GM19240 (cell line): Measurements from ENCODE around the gene CADPS2.
"Not testable (repeated sequence)": the region's sequence is repeated elsewhere in the genome, so short reads cannot be mapped to it uniquely, and the experiment has no call there.

ENCODE experiments used
- DNase-seq: peaks from one replicate; pipeline ENCODE4 v3.0.0; 2011; ENCODE audit warnings: low spot score; ENCODE audit not compliant: insufficient read length

The CADPS2 gene

DNA sequence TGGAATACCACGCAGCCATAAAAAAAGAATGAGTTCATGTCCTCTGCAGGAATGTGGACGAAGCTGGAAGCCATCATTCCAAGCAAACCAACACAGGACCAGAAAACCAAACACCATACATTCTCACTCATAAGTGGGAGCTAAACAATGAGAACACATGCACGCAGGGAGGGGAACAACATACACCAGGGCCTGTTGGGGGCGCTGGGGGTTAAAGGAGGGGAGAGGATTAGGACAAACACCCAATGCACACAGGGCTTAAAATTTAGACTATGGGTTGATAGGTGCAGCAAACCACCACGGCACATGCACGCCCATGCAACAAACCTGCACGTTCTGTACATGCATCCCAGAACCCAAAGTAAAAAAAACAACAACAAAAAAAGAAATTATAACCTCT is 210.6 kb downstream of the CADPS2 start:
- DNase-seq, result no peak

DNA sequence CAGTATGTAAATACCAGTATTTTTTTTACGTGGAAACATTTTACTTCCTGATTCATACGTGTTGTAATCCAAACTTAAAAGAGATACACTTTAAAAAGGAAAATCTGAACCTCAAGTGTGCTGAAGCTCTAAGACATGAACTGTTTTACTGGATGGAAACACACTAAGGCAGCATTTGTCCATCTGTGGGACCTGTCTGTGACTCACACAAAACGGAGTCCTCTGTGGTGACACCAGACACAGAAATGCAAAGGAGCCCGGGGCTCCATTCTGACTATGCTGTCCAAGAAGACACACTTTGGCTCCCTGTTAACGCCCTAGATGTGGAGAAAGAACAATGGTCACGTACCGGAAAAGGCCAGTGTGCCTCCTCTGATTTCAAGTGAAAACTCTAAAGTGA is 211.2 kb downstream of the CADPS2 start:
- no peak for DNase-seq

DNA sequence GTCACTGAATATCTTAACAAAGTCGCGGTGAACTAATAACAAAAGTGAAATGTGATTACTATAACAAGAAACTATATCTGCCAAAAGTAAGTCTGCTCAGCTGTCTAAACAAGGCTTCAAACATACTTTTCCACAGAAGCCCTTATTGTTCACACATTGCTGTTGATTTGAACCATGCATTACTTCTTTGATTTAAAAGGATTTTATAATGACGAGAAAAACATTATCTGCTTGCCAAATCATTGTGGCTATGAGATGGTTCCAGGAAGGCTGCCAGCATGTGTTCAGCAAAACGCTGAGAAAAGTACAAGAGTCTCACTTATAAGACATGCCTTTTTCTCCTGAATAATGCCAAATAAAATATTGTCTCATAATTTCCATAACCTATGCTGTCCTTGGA is 211.8 kb downstream of the CADPS2 start:
- DNase-seq, result no peak

DNA sequence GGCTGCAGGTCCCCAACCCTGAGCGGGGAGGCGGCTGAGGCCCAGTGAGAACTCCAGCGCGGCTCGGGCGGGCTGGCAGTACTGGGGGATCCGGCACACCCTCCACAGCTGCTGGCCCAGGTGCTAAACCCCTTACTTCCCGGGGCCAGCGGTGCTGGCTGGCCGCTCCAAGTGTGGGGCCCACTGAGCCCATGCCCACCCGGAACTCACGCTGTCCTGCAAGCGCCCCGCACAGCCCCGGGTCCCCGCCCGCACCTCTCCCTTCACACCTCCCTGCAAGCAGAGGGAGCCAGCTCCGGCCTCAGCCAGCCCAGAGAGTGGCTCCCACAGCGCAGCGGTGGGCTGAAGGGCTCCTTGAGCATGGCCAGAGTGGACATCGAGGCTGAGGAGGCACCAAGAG is 212.3 kb downstream of the CADPS2 start:
- no peak for DNase-seq

DNA sequence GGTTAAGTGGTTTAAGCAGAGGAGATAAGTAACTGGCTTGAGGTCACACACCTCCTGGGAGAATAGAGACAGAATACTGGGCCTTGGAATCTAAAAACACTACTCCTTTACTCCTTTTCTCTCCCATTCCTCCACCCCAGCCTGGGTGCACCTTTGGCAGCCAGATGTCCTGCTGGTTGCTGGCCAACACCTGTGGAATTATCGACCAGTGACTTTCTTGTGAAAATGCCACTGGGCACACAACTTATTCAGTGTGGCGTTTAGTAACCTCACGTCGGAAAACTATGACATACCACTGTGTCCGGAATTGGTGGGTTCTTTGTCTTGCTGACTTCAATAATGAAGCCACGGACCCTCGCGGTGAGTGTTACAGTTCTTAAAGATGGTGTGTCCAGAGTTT is 213.7 kb downstream of the CADPS2 start:
- no peak for DNase-seq

DNA sequence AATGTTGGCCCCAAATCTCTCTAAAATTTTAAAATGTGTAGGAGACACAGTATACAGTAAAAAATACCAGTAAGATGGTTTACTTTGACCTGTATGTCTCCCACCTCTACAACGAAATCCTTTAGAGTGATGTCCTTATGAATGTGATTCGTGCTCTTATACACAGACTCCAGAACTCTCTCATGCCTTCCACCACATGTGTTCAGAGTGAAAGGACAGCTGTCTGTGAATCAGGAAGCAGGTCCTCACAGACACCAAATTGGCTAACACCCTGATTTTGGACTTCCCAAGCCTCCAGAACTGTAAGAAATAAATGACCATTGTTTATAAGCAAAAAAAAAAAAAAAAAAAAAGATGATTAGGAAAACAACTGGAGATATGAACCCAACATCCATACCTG is 222.5 kb downstream of the CADPS2 start:
- no peak for DNase-seq

DNA sequence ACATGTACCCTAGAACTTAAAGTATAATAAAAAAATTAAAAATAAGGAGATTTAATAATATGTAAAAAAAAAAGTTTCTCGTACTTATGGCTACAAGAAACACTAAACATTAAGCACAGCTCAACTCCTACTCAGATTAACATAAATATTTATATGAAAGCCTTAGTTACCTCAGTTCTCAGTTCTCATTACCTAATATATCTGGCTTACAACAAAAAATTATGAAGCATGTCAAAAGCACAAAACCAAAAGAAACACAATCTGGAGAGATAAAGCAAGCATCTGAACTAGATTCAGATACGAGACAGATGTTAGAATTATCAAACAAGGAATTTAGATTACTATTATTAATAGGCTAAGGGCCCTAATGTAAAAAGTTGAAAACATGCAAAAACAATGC is 227.4 kb downstream of the CADPS2 start:
- no peak for DNase-seq

DNA sequence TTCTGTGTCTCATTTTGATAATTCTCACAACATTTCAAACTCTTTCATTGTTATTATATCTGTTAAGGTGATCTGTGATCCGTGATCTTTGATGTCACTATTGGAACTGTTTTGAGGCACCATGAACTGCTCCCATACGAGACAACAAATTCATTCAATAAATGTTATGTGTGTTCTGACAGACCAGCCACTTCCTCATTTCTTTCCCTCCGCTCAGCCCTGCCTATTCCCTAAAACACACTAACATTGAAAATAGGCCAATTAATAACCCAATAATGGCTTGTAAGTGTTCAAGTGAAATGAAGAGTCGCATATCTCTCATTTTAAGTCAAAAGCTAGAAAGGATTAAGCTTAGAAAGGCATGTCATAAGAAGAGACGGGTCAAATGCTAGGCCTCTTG is 232.6 kb downstream of the CADPS2 start:
- DNase-seq, result no peak

DNA sequence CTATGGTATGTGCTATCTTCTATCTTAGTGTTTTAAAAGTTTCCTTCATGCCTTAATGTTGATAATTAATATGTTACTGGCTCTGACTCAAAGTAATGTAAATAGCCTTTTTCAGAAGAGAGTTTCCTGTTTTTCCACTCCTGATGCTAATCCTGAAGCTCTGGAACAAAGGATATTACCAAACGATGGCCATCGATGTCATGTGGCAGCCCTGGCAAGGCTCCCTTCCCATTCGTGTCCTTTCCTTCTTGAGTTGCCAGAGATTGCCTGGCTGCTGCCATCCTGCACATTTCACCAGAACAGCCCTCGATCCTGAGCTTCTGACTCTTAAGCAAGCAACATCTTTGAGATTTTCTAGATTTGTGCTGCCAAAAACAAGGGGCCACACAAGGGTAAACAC is 233.4 kb downstream of the CADPS2 start:
- no peak for DNase-seq

DNA sequence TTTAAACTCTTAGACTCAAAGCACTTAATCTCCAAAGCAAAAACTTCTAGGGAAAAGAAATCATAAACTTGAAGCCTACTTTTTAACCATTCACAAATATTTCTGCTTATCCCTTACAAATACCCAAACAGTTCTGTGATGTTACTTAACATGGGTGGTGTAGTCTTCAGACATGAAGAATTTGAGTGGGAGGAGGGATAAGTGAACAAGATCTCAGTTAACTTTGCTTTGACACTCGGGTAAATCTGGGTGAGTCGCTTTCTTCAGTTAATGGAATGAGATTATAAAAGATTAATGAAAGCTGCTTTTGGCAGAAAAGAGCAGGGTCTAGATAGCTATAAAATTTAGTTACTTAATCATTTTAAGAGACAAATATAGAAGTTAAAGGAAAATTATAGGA is 234.8 kb downstream of the CADPS2 start:
- no peak for DNase-seq

DNA sequence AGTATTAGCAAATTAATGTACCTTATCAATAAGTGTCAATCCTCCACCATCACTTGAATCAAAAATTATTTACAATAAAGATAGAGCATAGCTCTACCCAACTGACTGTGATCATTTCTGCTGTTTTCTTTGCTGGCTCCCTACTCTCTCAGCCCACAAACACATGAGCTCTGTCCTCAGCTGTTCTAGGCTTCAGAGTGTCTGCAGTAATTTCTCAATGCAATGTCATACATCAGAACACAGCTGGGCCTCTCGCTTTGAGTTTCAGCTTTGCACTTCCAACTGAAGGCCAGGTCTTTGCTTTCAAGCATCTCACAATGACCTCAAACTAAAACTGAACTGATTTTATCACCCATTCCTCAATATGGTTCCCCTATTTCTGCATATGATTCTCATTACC is 243.0 kb downstream of the CADPS2 start:
- no peak for DNase-seq

DNA sequence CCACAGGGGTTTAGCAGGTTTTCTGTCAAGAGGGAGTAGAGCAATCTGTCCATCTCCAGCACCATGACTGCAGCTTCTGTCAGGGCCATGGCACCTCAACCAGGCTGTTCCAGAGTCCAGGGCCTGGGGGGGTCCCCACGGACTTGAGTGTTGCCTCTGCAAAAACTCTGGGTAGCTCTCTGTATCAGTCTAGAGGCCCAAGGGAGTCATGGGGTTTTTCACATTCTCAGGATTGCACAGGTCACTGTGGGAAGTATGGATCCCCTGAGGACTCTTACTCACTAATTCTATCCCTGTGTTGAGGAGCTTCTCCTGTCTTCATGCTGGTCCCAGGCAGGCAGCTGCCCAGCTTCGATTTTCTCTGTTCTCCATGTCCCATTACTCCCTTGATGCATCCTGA is 247.8 kb downstream of the CADPS2 start:
- DNase-seq, result no peak

DNA sequence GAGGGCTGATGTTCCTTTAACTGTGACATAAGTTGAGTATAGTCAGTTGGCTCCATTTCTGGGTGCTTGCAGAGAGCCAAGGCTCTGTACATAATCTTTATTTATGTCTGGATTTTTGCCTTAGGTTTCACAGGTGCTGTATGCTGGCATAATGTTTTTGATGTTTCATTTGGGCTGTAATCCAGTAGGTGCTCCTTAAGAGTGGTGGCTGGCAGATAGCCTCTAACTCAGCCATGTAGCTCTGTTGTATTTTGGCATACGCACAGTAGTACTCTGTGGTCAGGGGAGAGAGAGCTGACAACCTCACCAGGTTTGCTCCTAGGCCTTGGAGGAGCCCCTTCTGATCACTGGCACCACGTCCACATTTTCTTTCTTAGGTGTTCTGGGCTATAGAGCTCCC is 248.5 kb downstream of the CADPS2 start:
- no peak for DNase-seq

DNA sequence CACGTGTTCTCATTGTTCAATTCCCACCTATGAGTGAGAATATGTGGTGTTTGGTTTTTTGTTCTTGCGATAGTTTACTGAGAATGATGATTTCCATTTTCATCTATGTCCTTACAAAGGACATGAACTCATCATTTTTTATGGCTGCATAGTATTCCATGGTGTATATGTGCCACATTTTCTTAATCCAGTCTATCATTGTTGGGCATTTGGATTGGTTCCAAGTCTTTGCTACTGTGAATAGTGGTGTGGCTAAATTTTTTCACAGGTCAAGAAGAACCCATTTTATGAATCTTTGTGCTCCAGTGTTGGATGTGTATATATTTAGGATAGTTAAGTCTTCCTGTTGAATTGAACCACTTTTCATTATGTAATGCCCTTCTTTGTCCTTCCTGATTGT is 250.8 kb downstream of the CADPS2 start:
- DNase-seq, result not testable (repeated sequence)

DNA sequence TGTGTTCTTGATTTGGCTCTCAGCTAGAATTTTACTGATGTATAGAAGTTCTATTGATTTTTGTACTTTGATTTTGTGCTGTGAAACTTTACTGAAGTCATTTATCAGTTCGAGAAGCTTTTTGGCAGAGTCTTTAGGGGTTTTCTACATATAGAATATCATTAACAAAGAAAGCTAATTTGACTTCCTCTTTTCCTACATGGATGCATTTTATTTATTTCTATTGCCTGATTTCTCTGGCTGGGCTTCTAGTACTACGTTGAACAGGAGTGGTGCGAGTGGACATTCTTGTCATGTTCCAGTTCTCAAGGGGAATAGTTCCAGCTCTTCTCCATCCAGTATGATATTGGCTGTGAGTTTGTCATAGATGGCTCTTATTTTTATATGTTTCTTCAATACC is 252.8 kb downstream of the CADPS2 start:
- DNase-seq, result no peak

DNA sequence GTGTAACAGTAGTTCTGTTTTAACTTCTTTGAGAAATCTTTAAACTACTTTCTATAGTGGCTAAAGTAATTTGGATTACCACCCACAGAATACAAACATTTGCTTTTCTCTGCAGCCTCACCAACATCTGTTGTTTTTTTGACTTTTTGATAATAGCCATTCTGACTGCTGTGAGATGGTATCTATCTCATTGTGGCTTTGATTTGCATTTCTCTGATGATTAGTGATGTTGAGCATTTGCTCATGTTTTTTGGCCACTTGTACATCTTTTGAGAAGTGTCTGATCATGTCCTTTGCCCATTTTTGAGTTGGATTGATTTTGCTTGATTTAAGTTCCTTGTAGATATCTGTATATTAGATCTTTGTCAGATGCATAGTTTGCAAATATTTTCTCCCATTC is 254.0 kb downstream of the CADPS2 start:
- no peak for DNase-seq

DNA sequence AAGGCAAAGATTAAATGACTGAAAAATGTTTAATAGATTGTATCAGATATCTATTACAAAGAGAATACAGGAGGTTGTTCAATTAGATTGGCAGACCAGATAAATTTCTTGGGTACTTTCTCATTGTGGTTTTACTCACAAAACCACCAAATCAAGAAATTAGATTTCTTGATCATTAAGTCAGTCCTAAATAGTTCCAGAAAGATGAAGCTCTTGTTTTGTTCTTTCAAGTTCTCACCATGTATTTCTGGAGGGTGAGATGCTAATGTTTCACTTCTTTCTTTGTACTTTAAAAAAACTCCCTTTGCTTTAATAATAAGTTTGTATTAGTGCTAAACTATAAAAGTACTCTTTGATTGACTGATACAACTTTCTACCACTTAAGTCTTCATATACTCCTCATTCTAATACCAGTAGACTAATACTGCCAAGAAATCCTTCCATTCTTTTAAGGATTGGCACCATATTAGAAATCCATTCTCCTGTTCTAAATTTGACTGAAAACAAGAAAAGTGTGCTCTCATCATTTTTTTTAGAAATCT is 256.8 kb downstream of the CADPS2 start:
- DNase-seq, result no peak

DNA sequence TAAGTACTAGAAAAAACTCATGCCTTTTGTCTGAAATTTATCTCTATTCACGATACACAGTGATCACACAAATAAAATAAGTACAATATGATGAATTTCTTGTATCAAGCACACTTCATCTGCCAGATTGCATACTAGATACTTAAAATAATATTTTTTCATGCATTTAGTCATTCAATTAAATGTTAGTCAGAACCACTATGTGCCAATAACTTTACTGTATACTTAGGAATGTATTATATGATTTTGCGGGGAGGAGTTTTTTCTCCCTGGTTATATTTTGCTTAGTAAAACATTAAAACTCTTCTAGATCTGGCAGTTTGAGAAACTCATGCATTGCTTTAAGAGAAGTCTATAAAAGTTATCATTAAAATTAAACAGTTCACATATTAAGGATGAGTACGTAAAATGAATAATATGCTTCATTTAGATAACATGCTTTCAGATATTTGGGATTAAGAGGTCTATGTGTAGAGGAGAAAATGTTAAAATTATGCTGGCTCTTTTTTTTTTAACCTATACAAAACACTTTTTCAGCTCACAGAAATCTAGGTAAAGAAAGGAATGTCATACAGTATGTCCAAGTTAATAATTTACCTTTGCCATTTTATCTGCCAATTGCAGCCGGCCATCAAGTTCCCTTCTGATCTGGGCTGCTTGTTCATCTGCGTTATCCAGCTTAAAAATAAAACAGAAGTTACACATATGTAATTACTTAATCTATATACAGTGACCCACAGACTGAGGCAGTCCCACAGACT is 257.4 kb downstream of the CADPS2 start:
- no peak for DNase-seq

DNA sequence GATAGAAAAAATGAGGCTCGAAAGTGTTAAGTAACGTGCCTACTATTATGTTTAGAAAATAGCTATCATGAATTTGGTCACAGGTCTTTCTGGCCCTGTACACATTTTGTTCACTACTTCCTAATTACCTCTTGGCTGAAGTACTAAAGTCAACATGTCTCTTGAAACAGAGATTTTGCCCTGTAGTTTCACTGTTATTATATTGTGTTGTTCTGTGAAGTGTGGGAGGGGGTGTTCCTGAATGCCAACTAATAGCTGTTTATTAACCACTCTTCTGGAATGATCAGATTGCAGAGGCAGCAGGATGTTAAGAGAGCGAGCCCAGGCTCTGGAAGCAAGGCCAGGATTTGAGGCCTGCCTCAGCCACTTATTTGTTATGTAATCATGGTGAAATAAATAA is 259.5 kb downstream of the CADPS2 start:
- no peak for DNase-seq

DNA sequence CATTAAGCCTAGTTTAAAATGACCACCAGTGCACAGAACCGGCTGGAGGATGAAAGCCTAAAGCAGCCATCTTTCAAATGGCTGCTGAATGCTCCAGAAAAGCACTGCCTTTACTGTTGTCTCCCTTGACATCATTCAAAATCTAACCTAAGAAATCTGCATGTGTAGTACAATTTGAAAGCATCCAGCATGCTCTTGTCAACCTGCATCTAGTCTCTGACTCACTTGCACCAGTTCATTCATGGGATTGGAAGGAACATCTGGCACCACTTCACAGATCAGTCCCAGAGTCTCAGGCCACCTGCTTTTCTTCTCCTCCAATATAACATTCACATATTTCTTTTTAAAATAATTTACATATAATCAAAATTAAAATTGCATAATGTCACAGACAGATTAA is 263.6 kb downstream of the CADPS2 start:
- DNase-seq, result no peak

DNA sequence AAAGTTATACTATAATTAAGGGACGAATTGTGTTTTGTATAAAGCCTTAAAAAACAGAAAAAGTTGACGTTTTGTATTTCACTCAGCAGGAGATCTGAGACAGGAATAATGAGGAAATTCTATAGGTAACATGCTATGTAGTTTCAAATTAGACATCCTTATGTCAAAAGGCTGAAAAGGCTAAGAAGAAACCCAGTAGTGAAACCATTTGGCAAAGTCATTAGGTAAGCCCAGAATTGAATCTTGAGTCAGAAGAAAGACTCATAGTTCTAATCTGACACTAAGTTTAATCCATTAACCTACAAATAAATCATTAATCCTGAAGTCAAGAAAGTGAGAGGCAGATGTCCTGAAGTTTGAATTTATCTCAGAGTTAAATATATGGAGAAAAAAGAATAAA is 266.6 kb downstream of the CADPS2 start:
- DNase-seq, result no peak

DNA sequence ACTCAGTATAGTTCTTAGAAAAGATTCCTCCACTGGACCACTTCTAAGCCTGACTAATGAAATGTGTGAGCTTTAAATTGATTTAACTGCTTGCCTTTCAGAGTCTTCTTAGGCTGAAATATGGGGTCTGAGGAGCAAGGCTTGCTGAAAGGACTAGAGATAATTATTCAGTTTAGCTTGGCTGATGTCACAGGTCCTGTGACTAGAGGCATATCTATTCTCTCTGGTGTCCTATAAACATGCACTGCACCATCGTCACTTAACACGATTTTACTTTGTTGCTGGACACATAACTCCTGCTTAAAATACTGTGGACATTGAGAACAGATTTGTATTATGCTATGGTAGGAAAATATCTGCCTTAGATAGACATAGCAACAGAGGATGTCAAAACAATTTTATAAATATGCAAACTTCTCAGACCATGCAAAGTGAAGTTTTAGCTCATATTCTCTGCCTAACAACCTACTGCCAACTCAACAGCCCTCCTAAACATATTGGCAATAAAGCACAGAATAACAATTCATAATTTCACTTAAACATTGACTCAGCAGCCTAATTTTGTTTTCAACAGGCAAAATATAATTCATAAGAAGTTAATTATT is 267.6 kb downstream of the CADPS2 start:
- no peak for DNase-seq

DNA sequence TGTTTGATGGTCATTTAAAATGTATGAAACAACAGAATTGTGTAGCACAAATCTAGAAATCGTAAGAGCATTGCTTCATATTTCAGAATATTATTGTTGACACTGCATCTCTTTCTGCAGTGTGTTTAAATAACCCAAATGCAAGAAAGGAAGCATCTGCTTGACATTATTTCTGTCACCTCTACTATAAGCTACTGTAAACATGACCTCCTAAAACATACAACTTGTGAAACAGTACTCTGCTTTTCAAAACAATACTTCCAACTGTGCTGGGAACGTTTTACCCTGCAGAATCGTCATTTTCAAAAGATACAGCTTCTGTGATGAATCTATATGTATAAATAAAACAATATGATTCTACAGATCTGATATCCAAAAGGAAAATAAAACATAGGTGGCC is 269.3 kb downstream of the CADPS2 start:
- DNase-seq, result no peak
